Measurements from ENCODE around the gene ATP5PD.

Gene ATP5PD

DNA sequence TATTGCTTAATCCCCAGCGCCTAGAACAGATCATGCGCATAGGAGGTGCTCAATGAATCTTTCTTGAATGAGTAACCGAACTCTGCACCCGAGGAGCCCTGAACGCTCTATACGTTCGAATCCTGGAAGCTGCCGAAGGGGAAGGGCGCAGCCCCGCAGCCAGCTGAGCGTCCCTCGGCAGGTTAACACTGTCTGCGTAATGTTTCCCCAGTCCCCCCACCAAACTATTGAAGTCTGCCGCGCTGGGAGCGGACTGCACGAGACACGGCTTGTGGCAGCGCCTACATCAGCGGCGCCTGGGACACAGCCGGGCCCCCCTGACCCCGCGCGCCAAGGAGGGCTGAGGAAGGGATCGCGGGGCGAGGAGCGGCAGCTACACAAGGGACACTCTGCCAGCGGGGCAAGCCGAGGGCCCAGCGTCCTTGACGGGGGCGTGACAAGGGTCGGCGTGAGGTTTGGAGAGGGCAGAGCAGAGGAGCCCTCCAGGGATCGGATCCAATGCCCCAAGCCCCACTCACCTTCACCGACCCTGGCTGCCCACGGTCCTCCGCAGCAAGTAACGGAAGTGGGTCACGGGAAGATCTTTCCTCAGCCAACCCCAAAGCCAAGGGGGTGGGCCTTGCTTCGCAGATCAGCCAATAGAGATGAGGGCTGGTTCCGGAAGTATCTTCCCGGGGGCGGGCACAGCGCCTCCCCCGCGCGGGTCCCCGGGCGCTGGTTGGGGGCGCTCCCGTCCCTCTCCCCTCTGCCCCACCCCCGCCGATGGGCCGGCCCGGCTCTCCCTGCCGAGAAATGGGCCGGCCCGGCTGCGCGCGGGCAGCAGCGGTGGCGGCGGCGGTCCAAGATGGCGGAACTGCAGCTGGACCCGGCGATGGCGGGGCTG, at the start of gene ATP5PD, which contains the start of gene KCTD2:
ATP5PD (minus strand) TSS at position 563 of the 883 bp plus-strand sequence. CDS start 4,319 bp downstream, outside the sequence.
KCTD2 (plus strand) TSS at position 819 of the 883 bp plus-strand sequence; CDS start at position 845, 26 bp downstream.
- peak; percentile 75 to 98 (median 94) for DNase-seq

DNA sequence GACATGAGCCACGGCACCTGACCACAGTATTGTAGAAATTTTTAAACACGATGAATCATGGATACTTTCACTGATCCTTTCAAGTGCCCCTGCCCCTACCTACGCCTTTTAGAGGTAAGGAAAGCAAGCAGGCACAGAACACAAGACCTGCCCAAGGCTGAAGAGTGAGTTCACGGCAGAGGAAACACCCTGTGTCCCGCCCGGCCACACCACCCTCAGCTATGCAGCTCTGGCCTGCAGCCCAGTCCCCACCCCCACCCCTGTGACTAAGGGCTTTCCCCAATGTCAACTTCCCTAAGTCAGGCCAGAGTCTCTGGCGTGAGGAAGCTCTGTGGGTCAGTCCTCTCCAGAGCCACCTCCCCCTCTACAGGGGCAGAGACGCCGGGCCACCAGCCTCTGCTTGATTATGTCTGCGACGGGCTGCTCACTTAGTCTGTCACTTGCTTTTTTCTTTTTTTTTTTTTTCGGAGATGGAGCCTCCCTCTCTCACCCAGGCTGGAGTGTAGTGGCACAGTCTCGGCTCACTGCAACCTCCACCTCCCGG, 49.4 kb upstream of the ATP5PD start:
- DNase-seq, result peak in 9 of 56 donors; percentile 12 to 41 (median 17)

GRCh38 chr17:75094871-75095399, 48.2 kb upstream of the ATP5PD start:
- DNase-seq, result no peak

GRCh38 chr17:75093548-75094158, 46.9 kb upstream of the ATP5PD start:
- no peak for DNase-seq

DNA sequence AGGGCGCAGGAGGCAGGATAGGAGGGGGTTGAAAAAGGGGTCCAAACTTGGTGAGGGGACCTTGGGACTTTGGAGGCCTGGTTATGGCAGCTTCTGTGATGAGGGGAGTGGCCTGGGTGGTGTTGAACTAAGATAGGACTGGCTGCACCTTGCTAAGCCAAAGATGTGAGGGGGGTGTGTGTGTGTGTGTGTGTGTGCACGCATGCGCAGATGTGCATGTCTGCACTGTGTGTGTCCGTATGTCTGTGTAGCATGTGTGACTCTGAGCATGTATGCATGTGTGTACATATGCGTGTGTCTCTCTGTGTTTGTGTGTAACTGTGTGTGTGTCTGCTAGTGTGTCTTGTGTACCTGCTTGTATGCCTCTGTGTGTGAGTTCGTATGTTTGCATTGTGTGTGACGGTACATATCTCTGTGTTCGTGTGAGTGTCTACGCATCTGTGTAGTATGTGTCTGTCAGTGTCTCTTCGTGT, 45.1 kb upstream of the ATP5PD start:
- DNase-seq, result no peak

GRCh38 chr17:75090871-75091854, 44.4 kb upstream of the ATP5PD start:
- no peak for DNase-seq

GRCh38 chr17:75088465-75089417, 42.0 kb upstream of the ATP5PD start:
- no peak for DNase-seq

DNA sequence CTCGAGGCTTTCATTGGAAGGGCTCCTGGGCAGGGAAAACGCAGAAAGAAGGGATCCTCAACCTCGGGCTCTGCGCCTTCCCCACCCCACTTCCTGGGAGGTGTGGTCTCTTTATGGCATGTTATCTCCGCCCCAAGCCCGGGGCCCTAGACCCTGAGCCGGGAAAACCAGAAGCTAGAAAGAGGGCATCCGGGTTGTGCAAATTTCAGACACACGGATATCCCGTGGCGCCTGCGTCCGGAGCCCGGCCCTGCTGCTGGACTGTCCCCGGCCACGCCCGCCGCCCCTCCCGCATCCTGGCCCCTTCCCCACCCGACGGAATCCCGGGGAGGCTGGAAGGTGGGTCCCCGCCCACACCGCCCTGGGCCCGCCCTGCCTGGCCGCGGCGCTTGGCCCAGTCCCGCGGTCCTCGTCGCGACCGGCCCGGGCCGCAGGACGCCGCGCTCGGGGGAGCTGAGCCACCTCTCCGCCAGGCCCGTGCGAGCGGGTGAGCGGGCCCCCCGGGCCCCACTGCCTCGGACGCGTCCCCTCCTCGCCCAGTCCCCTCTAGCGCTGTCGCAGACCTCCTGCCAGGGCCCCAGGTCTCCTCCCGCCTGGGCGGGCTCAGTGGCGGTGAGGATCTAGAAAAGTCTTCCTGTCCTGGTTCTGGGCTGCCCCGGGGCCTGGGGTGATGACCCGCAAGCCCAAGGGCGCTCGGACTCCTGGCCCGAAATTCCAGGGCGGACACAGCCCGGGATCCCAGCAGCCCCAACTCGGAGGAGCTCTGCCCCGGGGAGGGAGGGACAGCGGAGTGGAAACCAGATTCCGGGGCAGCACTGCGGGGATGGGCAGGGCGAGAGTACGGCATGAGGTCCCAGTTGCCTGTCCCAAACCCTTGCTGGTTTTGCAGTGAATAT, 41.0 kb upstream of the ATP5PD start, which contains the start of gene SLC16A5:
SLC16A5 (plus strand) TSS at position 397 of the 896 bp plus-strand sequence. CDS start 5,683 bp downstream, outside the sequence.
- DNase-seq, result peak in 11 of 56 donors; percentile 7 to 47 (median 17)

DNA sequence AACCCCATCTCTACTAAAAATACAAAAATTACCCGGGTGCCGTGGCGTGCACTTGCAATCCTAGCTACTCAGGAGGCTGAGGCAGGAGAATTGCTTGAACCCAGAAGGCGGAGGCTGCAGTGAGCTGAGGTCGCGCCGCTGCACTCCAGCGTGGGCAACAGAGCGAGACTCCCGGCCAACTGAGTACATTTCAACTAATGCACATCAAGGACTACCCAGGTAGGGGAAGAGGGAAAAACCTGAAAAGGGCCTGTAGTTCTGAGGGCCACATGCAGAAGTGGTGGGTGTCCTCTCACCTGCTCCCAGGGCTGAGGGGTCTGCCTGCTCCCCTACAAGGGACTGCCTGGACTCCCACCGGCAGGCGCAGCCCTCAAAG, 40.4 kb upstream of the ATP5PD start:
- DNase-seq, result no peak

DNA sequence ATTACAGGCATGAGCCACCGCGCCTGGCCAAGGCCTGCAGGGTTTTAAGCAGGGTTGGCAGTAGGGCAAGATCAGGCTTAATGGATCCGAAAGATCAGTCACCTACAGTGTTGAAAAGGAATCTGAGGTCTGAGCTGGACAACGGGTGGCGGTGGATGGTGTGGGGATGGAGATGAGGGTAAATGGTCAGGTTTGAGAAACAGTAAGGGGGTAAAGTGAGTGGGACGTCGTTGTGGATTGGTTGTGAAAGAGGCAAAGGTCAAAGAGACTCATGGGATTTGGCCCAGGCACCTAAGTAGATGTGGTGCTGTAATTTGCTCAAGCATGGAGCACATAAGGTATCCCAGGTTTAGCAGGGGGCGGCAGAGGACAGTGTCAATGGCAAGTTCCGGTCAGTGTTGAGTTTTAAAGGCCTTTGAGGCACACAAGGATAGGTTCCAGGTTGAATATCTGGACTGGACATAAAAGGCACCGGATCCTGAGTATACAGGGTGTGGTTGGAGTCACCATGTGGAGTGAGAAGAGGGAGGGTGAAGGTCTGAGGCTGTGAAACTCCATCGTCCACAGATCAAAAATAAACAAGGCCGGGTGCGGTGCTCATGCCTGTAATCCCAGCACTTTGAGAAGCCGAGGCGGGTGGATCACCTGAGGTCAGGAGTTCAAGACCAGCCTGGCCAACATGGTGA, 39.9 kb upstream of the ATP5PD start:
- DNase-seq, result no peak

GRCh38 chr17:75084039-75084660, 37.4 kb upstream of the ATP5PD start:
- no peak for DNase-seq

GRCh38 chr17:75082683-75083082, 35.9 kb upstream of the ATP5PD start:
- DNase-seq, result no peak

GRCh38 chr17:75081611-75082540, 35.1 kb upstream of the ATP5PD start:
- no peak for DNase-seq

DNA sequence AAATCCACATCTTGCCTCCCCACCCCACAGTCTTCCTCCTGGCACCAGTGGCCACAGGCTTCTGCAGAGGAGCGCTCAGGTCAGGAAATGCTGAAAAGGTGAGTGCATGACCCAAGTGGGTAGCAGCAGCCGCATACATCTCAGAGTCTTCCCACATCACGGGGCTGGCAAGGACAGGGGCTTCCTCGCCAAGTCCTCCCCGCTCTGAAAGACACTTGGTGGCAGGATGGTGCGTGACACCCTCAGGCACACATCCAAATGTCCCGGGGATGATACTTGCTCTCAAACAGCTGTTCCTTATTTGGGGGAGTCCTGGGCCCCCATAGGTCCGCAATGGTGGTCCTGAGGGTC, 32.2 kb upstream of the ATP5PD start:
- no peak for DNase-seq

DNA sequence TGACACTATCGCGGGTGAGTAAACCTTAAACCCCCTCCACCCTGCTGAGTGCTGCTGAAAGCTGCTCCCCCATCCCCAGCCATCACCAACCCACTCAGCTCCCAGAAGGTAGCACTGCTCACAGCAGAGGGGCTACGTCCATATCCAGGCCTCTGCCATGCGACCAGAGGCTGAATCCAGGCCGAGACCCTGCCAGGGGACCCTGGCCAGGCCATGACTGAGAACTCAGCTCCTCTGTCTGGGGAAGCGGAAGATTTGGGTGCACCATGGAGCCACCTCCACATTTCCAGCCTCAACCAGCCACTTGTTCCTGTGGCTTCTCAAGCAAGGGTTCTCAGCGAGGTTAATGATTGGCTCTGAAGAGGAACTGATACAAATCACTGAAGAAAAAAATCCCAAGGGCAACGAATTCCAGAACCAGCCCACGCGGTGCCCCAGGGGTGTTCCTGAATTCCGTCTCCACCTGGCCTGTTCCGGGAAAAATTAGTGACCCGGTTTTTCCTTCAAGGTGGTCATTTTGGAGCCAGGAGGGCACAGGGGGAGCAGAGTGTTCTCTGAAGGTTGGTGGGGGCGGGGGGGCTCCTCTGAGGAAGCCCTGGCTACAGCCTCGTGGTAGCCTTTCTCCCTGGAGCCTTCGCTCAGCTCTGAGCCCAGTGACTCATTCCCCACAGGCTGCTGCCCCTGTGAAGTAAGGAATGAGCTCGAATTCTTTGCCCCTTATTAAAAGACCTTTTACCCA, 31.7 kb upstream of the ATP5PD start:
- DNase-seq, result no peak
